SKM-1 (cell line): ENCODE measurements around the gene EHMT1.
"Not testable (repeated sequence)": the region's sequence is repeated elsewhere in the genome, so short reads cannot be mapped to it uniquely, and the experiment has no call there.

Experiments
- DNase-seq: peaks from one replicate; lab custom pipeline; 2025; ENCODE audit not compliant: unreplicated experiment; lab: John Stamatoyannopoulos, UW

Gene EHMT1

DNA sequence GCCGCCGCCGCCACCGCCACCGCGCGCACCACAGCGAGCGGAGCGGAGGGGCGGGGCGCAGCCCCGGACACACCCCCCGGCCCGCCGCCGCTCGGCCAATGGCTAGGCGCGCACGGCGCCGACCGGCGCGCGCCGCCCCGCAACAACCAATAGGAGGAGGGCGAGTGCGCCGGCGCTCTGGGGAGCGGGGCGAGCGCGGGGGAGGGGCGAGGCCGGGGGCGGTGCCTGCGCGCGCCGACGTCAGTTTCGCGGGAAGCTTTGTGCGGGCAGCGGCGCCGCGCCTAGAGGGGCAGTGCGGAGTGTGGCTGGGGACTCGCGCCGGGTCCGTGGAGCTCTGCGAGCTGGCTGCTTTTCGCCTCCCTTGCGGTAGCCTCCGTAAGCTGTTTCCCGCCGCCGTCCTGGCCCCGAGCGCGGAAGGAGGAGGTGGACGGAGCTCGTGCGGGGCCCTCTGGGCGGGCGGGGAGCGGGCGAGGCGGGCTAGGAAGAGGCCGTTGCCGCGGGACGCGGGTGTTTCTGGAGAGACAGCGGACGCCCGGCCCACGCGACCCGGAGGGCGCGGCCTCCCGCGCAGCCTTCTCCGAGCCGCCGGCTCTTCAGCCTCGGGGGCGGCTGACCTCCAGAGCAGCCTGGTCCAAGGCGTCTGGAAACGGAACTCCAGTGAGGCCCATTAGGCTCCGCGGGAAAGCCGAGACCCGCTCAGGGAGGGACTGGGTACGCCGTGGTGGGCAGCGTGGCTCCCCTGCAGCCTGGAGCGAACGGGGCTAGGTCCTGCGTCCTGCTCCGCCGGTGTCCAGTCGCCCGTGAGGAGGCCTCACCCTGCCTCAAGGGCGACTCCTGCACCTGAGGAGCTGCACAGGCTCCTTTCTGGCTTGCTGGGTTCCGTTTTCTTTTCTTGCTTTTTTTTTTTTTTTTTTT lies 28.1 kb upstream of the EHMT1 start, which contains the start of gene ZMYND19:
ZMYND19 (minus strand) TSS at position 44 of the 915 bp plus-strand sequence. CDS start 249 bp downstream, outside the sequence.
- peak; percentile 86 for DNase-seq

DNA sequence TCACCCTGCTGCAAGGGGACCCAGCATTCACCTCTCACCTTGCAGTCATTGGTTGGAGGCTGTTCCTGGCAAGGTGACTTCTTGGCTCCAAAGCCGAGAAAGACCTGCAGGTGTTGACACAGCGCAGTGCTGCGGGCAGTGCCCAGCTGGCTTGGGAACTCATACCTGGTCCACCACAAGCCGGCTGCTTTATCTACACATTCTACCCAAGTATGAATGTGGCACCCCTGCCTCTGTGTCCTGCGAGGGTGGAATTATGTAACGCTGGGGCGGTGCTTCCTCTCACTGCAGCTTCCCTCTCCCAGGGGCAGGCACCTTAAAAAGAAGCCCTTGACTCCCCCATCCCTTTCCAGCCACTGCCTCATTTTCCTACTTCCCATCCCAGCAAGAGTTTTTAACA lies 26.0 kb upstream of the EHMT1 start:
- DNase-seq = peak; percentile 46

DNA sequence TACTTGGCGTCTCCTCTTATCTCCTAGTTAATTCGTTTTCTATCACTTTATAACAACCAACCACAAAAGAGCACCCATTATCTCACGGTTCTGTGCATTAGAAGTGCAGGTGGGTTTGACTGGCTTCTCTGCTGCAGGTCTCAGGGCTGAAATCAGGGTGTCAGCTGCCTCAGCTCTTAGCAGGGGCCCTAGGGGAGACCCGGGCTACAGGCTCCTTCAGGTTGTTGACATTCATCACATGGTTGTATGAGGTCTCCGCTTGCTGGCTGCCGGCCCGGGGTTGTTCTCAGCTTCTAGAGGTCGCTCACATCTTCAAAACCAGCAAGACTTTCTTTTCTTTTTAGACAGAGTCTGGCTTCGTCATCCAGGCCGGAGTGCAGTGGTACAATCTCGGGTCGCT lies 25.6 kb upstream of the EHMT1 start:
- DNase-seq = no peak

DNA sequence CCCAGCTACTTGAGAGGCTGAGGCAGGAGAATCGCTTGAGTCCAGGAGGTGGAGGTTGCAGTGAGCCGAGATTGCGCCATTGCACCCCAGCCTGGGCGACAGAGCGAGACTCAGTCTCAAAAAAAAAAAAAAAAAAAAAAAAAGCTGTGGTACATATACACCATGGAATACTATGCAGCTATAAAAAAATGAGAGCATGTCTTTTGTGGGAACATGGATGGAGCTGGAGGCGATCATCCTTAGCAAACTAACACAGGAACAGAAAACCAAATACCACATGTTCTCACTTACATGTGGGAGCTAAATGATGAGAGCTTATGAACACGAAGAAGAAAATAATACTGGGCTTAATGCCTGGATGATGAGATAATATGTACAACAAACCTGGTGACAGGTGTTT lies 22.2 kb upstream of the EHMT1 start:
- not testable (repeated sequence) for DNase-seq

DNA sequence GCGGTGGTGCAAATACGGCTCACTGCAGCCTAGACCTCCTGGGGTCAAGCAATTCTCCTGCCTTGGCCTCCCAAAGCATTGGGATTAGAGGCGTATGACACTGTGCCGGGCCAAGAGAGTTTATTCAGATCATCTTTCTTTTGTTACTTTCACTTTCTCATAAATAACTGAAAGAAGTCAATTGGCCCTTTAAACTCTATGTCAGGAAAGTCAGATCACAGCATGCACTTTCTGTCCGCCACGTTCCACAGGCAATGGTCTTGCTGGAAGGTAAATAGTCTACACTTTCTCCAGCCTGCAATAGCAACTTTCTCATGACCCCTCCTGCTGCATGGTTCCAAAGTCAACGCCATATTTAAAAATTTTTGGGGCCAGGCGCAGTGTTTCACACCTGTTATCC lies 19.9 kb upstream of the EHMT1 start:
- DNase-seq = no peak

DNA sequence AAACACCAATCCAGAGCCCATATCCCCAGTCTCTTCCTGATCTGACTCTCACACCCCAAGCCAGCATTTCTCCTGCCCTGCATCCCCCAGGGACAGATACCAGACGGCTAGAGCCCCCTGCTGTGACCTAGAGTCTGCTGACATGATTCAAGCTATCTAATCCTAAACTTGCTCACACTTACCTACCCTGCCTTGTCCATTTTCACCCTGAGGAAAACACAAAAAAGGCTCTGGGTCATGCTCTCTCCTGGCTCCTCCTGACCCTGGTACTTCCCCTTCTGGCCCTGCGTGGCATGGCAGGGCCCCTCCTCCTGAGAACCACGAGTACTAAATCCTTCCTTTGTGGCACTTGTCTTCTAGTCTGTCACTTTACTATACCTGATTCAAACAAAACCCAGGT lies 16.1 kb upstream of the EHMT1 start:
- DNase-seq = peak; percentile 63

DNA sequence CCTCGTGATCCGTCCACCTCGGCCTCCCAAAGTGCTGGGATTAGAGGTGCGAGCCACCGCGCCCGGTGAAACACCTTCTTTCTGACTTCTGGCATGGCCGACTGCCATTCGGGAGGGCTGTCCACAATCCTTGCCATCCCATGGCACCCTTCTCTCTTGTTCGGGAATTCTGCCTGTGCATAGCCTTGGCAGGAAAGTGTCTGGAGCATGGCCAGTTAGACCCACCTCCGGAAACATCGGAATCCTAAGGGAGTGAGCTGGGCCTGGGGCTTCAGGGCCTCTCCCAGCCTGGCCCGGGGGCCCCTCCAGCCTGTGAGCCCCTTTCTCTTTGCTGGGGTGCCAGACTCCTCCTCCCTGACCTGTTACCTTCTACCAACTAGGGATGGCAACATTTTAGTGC lies 14.9 kb upstream of the EHMT1 start:
- no peak for DNase-seq

DNA sequence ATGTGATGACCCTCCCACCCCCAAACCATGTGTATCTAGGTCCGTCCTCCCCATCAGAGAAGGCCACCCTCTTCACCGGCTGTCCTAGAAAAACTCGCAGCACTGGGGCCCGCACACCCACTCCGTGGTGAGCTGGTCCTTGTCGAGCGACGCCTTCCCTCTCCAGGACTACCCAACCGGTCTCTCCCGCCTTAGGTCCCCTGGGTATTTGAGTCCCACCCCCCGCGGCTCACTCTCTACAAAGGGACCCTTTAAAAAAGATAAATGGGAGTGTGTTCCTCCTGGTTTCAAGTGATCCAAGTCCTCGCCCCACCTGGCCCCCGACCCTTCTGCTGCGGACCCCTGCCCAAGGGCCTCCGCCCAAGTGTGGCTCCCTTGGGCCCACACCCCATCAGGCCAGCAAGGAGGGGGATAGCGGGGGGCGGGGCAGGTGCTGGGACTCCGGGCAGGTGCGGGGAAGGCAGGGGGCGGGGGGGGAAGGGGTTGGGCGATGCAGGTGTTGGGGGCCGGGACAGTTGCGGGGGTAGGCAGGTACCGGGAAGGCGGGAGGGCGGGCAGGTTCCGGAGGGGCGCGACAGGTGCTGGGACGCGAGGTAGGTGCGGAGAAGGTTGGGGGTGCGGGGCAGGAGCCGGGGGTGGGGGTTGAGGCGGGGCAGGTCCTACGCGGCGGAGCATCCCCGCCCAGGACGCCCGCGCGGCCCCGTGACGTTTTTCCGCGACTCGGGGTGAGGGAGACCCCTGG lies 14.3 kb upstream of the EHMT1 start:
- no peak for DNase-seq

DNA sequence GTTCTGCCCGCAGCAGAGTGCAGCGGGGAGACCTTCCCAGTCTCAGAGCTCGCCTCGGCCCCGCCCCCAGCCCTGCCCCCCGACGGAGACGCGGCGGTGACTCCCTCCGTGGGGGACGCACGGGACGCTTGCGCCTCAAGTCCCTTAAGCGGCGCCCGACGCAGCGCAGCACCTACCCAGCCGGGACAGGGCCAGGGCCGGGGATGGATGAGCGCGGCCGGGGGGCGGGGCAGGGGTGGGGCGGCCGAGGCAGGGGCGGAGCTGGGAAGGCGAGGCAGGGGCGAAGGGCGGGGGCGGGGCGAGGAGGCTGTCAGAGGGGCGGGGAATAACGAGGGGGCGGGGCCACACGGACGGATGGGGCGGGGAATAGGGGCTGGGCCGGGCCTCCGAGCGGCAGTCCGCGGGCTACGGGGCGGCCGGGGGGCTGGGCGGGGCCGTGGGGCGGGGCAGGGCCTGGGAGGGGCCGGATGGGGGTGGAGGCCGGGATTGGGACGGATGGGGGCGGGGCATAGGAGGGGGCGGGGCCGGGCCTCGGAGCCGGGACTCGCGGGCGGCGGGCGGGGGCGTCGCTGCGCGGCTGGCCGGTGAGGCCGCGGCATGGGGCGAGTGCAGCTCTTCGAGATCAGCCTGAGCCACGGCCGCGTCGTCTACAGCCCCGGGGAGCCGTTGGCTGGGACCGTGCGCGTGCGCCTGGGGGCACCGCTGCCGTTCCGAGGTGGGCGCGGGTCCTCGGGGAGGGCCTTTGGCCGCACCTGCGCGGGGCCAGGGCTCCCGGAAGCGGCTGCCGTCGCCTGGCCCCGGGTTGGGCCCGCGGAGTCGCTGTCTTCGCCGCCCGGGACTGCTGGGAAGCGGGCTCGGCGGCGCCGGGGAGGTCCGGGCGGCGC lies 13.4 kb upstream of the EHMT1 start, which contains the start of gene ARRDC1:
ARRDC1 (plus strand) TSS at position 566 of the 884 bp plus-strand sequence; CDS start at position 598, 32 bp downstream.
- DNase-seq = peak; percentile 78

DNA sequence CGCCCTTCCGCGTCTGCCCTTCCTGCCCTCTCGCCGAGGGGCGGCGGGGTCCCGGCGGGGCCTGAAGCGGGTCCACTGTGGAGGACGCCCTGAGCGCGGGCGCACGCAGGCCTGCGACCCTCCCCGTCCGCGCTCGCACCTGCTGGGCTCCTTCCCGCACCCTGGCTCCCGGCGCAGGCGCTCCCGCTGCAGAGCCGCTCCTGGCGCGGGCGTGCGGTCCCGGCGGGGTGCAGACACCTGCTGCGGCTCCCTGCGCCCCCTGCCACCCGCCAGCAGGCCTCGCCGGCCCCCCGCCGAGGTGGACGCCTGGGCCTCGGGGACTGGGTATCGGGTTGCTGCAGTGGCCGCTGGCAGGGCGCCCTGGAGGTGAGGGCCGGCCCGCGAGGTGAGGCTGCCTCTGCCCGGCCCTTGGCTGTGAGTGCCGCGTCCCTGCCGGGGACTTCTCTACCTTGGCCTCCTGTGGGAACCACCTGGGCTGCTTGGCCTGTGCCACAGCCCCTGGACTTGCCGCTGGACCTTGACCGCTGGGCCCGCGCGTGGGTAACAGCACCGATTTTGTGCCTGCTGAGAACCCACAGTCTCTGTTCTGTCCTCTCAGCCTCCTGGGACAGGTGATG lies 12.7 kb upstream of the EHMT1 start:
- DNase-seq = no peak

DNA sequence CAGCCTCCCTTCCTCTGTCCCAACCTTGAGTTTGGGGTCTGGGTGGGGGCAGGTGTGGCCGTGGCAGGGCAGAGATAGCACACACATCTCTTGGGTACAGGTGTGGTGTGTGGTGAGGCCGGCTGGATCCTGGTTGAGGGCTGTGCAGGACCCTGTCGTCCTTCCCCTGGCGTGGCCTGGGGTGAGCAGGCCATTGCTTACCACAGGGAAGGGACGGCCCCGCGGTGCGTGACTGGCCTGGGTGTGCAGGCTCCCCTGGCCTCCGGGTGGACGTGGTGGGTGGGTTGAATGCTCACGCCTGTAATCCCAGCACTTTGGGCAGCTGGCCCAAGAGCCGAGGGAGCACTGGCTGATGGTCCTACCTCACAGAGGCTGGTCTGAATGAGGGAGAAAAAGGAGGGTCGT lies 12.1 kb upstream of the EHMT1 start:
- DNase-seq = no peak

DNA sequence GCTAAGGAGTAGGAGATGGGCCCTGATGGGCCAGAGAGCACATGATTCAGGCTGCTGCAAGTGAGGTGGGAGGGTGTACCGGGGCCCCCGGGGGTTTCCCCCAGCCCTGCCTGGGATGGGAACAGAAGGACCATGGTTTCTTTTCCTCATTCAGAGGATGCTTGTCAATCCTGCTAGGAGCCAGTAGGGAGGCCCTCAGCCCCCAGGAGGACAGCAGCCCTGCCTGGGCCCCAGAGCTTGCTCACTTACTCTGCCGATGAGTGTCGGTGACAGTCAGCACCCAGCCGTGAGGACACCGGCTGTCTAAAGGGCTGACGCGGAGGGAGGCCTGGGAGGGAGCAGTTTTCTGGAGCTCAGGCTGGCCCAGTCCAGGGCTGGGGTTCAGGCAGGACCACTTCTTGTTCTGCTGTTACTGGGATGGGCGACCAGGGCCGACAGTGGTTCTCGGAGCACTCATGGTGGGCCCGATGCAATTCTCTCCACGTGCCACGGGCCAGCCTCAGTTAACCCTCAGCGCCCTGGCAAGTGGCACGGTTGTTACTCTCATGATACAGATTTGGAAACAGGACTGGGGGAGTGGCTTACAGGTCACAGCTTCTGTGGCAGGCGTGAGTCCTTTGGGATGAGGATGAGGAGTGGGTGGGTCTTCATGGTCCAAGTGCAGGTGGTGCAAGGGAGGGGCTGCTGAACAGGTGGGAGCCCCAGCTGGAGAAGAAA lies 11.5 kb upstream of the EHMT1 start:
- DNase-seq = no peak

DNA sequence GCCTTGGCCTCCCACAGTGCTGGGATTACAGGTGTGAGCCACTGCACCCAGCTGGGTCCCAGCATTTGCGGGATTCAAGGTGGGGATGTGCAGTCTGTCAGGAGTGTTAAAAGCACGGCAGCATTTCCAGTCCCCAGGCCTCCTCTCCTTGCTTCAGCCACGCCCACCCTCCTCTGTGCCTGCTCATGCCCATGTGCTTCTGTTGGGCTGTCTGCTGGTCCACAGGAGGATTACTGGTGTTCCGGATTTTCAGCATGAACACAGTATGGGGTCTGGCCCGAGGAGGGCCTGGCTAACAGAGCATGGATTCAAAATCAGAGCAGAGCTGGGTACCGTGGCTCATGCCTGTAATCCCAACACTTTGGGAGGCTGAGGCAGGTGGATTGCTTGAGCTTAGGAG lies 7.9 kb upstream of the EHMT1 start:
- no peak for DNase-seq

DNA sequence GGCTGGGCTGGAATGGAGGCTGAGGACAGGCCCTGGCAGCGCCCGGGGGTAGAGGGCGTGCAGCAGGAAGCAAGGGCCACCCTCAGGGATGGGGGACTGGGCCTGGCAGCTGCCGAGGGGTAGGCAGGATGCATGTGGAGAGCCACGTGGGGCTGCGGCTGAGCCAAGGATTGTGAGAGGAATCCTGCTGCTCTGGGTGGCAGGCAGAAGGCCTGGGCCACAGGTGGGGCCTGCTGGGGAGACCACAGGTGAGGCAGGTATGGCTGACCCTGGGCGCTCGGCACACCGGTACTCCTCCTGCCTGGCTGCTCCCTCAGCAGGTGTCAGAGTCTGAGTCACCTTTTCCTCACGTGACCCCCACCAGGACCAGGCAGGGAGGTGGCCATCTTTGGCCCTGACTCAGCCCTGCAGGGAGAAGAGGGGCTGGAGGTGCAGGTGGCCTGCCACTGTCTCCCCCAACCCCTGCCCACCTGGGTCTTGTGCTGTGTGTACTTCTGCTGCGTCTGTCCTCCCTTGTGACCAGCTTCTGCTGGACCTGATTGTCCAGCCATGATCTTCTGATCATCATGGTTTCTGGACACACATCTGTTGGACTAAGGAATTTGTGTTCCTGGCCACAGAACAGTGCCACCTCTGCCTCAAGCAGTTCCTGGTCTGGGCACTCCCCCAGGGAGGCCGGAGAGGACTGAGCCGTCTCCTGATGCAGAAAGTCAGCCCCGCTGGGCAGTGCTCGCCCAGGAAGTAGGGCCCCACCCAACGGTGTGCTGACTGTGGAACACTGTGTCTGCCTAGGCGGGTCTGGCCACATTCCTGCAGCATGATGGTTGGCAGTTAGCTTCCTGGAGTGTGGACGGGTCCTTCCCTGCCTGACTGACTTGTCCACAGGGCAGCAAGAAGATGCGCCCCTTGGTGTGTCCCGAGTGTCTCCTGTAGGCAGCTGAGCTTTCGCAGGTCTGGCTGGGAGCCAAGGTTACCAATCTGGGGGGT lies 6.9 kb upstream of the EHMT1 start:
- no peak for DNase-seq

DNA sequence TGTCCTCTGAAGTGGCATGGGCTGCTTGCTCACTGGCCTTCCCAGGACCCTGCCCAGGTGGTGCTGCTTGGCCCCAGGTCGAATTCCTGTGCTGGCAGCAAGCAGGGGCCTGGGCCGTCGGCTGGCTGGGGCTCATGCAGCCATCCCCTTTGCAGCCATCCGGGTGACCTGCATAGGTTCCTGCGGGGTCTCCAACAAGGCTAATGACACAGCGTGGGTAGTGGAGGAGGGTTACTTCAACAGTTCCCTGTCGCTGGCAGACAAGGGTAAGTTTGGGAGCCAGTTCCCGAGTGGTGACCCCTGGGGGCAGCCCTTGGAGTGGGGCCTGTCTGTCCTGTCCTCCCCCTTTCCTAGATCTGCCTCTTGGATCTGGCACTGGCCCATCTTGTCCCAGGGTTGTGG lies 6.1 kb upstream of the EHMT1 start:
- DNase-seq = no peak

DNA sequence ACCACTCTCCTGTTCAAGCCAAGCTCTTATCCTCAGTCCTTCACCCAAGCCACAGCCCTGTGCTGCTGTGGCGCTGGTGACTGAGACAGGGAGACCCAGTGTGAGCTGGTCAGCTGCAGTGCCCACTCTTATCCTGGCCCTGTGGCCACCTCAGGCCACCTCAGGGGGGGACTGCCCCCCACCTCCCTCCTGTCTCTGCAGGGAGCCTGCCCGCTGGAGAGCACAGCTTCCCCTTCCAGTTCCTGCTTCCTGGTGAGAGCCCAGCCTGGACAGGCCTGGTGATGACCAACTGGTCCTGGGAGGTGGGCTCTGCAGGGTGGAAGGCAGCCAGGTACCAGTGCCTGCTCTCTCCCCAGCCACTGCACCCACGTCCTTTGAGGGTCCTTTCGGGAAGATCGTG lies 5.5 kb upstream of the EHMT1 start:
- DNase-seq = no peak

DNA sequence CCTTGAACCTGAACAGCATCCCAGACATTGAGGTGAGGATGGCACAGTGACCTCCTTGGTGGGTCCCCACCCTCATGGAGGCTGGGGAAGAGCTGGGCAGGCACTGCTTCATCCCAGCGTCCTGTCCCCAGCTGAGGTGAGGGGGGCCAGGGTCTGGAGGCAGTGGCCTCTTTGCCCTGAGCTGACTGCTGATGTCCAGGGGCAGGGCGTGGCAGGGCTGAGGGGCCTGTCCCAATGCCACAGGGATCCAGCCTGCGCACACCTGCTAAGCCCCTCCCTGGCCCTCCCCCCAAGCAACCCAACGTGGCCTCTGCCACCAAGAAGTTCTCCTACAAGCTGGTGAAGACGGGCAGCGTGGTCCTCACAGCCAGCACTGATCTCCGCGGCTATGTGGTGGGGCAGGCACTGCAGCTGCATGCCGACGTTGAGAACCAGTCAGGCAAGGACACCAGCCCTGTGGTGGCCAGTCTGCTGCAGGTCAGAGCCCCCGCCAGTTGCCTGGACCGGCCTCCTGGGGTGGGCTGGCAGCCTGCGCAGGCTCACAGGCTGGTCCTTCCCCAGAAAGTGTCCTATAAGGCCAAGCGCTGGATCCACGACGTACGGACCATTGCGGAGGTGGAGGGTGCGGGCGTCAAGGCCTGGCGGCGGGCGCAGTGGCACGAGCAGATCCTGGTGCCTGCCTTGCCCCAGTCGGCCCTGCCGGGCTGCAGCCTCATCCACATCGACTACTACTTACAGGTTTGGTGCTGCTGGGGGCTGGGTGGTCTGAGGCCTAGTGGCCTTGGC lies 4.9 kb upstream of the EHMT1 start:
- DNase-seq = no peak
